Central memory CD8-positive, alpha-beta T cell (primary cell): ENCODE data around the gene SLC24A3.

Source experiments
- ATAC-seq: fragments of 150-1000 bp; cut with Tn5 transposase; replicated peaks from 2 replicates; pipeline ENCODE4 v1.10.0; 2022; ENCODE audit warnings: mild to moderate bottlenecking, moderate FRiP score, moderate number of reproducible peaks; ENCODE audit not compliant: poor library complexity, severe bottlenecking; ENCODE audit errors: extremely low read depth
- DNase-seq, 2 donors: peaks; one replicate each; pipeline ENCODE4 v3.0.0; 2021; ENCODE audit warnings: low spot score in 2 of 2
- H3K27ac Mint-ChIP-seq: one replicate; pipeline ENCODE4 v1.8.0; 2022; ENCODE audit warnings: low read depth, mild to moderate bottlenecking, moderate library complexity, mixed read lengths
- H3K27me3 Mint-ChIP-seq: one replicate; pipeline ENCODE4 v1.8.0; 2022; ENCODE audit warnings: mixed read lengths
- H3K36me3 Mint-ChIP-seq: one replicate; pipeline ENCODE4 v1.8.0; 2022; ENCODE audit warnings: mild to moderate bottlenecking, moderate library complexity, mixed read lengths; ENCODE audit not compliant: insufficient read depth
- H3K4me1 Mint-ChIP-seq: one replicate; pipeline ENCODE4 v1.8.0; 2022; ENCODE audit warnings: mixed read lengths
- H3K4me3 Mint-ChIP-seq: one replicate; pipeline ENCODE4 v1.8.0; 2022; ENCODE audit warnings: mild to moderate bottlenecking, moderate library complexity, mixed read lengths
- H3K9me3 Mint-ChIP-seq: one replicate; pipeline ENCODE4 v1.8.0; 2022; ENCODE audit warnings: mixed read lengths

The SLC24A3 gene

DNA sequence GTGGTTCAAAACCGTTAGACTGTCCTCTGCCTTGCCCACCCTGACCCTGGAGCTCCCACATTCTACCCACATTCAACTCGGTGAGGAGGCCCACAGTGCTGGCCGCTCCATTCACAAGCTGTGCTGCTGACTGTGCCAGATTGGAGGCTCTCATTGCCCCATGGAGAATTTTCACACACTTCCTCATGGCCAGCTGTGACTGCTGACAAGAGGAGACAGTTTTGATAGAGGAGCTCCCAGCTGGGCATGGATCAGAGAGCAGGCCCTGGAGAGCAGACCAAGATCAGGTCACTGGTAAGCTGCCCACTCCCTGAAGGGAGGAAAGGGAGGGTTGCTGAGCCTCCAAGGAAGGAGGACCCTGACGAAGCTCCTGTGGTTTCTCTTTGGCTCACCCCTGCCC, 299.5 kb downstream of the SLC24A3 start:
- H3K27ac Mint-ChIP-seq: no peak overlapping the region
- H3K4me1 Mint-ChIP-seq: no peaks in the 10 kb centered on the region
- no peak for DNase-seq
- H3K27me3 Mint-ChIP-seq: no peaks in the 10 kb centered on the region
- no peaks in the 10 kb centered on the region for H3K36me3 Mint-ChIP-seq
- no peak overlapping the region for H3K4me3 Mint-ChIP-seq
- H3K9me3 Mint-ChIP-seq: peaks cover 11% of the 10 kb centered on the region
- ATAC-seq: no peak

DNA sequence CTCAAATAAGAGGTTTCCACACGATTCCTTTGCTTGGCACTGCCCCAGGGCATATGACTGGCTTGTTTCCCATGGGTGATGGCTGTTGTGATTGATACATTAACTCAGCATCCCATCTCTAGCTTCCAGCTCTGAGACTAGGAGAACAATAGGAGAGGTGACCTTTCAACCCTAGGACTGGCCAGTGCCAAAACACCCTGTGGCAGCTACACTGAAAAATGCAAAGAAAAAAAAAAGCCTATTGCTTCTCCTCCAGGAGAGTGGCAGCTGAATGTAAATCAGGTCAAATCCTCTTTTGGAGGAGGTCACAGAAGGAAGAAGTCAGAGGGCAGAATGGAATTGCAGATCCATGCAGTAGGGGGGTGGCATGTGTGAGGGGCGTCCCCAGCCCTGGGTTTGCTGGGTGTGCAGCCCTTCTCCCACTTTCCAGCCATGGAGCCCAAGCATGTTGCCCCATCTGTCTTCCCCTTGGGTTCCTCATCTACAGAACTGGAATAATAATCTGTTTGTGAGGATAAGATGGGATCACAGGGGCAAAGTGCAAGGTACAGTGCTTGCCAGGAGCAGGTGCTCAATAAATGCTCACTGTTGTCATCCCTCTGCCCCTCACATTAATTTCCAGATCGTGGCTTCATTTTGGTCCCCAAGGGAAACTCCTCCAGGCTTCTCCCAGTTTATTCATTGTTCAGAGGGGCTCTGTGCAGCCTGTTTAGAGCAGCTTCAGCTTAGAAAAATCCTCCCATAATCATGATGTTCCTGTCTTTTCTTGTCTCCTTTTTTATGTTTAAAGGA, 300.6 kb downstream of the SLC24A3 start:
- Mint-ChIP-seq H3K27me3 (no peaks in the 10 kb centered on the region), H3K27ac (no peak overlapping the region), H3K36me3 (no peaks in the 10 kb centered on the region), H3K4me3 (no peak overlapping the region), H3K9me3 (peaks cover 11% of the 10 kb centered on the region), H3K4me1 (no peaks in the 10 kb centered on the region)
- ATAC-seq (no peak), DNase-seq (no peak)

DNA sequence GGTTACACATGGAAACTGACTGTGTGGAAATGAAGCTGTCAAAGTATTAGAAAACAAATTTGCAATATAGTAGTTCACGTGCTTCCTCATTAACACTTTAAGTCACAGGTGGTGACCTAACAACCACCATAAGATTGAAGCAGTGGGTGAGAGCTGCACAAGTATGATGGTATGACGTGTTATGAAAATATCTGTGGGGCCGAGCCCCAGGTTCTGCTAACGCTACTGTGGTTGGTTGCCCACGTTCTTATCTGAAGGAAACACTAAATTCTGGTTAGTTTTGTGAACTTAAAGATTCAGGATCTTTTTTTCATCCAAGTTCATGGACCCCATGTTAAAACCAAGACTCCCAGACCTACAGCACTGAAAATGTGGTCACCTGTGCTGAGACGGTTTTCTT, 302.6 kb downstream of the SLC24A3 start:
- DNase-seq (no peak), ATAC-seq (no peak)
- Mint-ChIP-seq H3K4me1 (no peaks in the 10 kb centered on the region), H3K27ac (no peak overlapping the region), H3K36me3 (no peaks in the 10 kb centered on the region), H3K9me3 (peaks cover 11% of the 10 kb centered on the region), H3K27me3 (no peaks in the 10 kb centered on the region), H3K4me3 (no peak overlapping the region)

DNA sequence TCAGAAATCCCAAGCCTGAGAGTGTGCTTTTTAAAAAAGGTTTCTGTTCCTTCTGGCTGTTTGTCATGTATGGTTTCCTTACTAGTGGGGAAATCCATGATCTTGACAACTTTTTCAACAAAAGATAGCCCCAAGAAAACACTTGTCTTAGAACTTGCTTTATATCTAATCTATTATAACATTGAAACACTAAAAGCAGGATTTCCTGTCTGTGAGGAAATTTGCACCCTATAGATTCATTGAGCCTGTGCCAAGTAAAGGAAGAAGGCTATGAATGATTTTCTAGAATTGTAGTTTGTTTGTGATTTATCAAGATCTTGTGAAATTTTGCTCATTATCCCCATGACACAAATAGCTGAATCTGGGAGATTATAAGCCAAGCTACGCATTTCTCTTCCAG, 307.0 kb downstream of the SLC24A3 start:
- DNase-seq: no peak
- no peak overlapping the region for H3K27ac Mint-ChIP-seq
- no peak for ATAC-seq
- no peak overlapping the region for H3K4me3 Mint-ChIP-seq
- peaks cover 8% of the 10 kb centered on the region for H3K9me3 Mint-ChIP-seq
- no peaks in the 10 kb centered on the region for H3K36me3 Mint-ChIP-seq
- H3K4me1 Mint-ChIP-seq: no peaks in the 10 kb centered on the region
- no peaks in the 10 kb centered on the region for H3K27me3 Mint-ChIP-seq

DNA sequence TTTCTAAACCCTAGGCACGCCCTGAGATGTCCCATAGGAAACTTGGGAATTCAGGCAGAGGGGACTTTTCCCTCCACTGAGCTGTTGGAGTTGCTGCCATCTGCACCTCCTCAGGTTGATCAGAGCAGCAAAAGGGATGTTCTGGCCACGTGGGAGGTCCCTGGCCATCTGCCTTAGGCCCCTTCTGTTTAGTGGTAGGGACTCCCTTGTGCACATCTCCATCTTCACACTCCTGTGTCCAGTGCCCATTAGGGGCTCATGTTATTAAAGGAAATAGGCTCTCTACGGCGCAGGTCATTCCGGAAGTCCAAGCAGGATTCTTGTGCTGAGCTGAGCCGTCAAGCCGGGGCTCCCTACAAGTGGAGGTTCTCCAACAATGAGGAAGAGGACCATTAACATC, 307.8 kb downstream of the SLC24A3 start:
- Mint-ChIP-seq H3K4me3 (no peak overlapping the region), H3K36me3 (no peaks in the 10 kb centered on the region), H3K27ac (no peak overlapping the region), H3K27me3 (peaks cover 6% of the 10 kb centered on the region), H3K9me3 (peaks cover 6% of the 10 kb centered on the region), H3K4me1 (no peaks in the 10 kb centered on the region)
- ATAC-seq: no peak
- DNase-seq: no peak

DNA sequence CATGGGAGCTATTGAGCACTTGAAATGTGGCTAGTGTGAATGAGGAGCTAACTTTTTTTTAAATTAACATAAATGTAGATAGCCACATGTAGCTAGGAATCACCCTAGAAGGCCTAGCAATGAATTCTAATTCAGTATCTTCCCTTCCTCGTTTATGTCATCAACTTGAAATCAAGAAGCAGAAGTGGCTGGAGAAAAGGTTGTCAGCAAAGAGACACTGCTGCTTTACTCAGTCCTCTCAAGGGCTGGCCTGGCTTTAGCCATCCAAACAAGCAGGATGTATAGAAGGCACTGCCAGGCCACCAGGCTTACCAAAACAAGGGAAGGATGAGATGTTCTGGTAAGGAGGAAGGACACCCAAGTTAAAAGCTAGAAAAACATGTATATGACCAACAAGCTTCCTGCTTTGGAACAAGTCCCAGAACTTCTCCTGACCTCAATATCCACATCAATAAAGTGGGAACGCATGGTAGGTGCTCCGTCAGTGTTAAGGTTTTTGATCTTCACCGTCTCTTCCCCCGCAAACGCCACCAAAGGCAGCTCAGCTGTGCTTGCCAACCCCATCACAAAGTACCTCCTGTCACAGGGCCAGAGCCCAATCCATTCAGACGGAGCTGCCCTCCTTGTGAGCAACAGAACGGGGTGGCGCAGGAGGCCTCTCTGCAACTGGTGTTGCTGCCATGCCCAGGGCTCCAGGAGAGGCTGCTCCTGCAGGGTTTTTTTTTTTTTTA, 309.8 kb downstream of the SLC24A3 start:
- peaks cover 9% of the 10 kb centered on the region for H3K27me3 Mint-ChIP-seq
- DNase-seq (no peak), ATAC-seq (no peak)
- no peaks in the 10 kb centered on the region for H3K36me3 Mint-ChIP-seq
- no peak overlapping the region for H3K4me3 Mint-ChIP-seq
- no peaks in the 10 kb centered on the region for H3K4me1 Mint-ChIP-seq
- no peak overlapping the region for H3K27ac Mint-ChIP-seq
- no peaks in the 10 kb centered on the region for H3K9me3 Mint-ChIP-seq

DNA sequence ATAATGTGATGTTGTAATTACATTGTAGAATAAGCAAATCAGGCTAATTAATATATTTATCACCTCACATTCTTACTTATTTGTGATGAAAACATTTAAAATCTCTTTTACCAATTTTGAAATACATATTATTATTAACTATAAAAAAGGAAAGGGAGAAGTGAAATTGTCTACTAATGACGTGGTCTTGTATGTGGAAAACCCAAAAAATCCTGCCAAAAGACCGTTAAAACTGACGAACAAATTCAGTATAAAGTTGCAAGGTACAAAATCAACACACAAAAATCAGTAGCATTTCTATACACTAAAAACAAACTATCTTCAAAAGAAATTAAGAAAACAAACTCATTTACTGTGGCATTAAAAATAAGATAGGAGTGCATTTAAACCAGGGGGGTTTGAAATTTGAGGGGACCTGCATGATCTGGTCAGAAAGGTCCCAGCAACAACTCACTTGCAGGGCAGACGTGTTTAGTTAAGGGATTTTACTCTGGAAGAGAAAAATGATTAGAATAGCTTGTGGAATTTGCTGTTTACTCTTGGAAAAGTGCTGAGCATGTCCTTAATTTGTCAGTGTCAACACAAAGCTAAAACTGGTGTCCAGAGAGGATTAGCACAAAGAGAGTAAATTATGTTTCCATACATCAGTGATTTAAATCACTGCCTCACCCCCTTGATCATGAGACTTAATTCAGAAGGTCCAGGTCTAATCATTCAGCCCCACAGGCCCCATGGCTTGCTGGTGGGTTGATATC, 310.6 kb downstream of the SLC24A3 start:
- peaks cover 9% of the 10 kb centered on the region for H3K27me3 Mint-ChIP-seq
- H3K4me3 Mint-ChIP-seq: no peak overlapping the region
- no peaks in the 10 kb centered on the region for H3K9me3 Mint-ChIP-seq
- H3K36me3 Mint-ChIP-seq: no peaks in the 10 kb centered on the region
- no peak overlapping the region for H3K27ac Mint-ChIP-seq
- ATAC-seq: no peak
- no peak for DNase-seq
- no peaks in the 10 kb centered on the region for H3K4me1 Mint-ChIP-seq

DNA sequence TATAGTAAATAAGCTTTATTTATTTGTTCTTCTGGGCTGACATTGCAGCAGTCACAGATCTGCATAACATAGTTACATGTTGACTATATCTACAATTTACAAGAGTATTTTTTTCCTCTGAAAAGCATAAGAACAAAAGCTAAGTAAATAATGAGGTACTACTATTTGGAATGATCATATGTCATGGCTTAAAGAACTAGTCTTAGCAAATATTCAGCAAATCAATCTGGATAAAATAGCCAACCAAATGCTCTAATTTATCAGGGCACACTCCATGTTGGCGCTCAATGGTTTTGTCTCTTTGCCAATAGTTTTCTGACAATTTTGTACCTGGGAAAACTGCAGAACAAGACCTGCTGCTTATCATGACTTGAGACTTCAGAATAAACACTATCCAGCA, 312.2 kb downstream of the SLC24A3 start:
- H3K9me3 Mint-ChIP-seq: no peaks in the 10 kb centered on the region
- H3K27ac Mint-ChIP-seq: no peak overlapping the region
- ATAC-seq (no peak), DNase-seq (no peak)
- no peaks in the 10 kb centered on the region for H3K4me1 Mint-ChIP-seq
- H3K36me3 Mint-ChIP-seq: no peaks in the 10 kb centered on the region
- H3K27me3 Mint-ChIP-seq: peaks cover 9% of the 10 kb centered on the region
- no peak overlapping the region for H3K4me3 Mint-ChIP-seq

DNA sequence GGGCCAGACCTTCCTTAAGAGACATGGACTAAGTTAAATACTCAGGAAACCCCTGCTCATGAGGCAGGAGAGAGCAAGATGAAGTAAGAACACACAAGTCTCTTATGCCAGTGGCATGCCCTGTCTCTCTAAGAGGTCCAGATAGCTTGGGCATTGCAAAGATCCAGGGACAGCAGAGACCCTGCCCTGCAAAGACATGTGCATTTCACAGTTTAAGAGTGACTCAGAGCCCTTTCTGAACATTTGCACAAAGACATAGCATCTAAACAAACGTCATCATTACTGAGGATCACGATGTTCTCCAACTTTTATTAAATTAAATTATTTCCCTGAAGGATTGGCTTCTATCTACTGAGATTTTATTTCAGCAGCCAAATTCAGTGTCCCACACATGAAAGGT, 315.1 kb downstream of the SLC24A3 start:
- Mint-ChIP-seq H3K4me3 (no peak overlapping the region), H3K9me3 (no peaks in the 10 kb centered on the region), H3K27ac (no peak overlapping the region), H3K36me3 (no peaks in the 10 kb centered on the region), H3K4me1 (no peaks in the 10 kb centered on the region), H3K27me3 (peaks cover 9% of the 10 kb centered on the region)
- DNase-seq: no peak
- no peak for ATAC-seq

DNA sequence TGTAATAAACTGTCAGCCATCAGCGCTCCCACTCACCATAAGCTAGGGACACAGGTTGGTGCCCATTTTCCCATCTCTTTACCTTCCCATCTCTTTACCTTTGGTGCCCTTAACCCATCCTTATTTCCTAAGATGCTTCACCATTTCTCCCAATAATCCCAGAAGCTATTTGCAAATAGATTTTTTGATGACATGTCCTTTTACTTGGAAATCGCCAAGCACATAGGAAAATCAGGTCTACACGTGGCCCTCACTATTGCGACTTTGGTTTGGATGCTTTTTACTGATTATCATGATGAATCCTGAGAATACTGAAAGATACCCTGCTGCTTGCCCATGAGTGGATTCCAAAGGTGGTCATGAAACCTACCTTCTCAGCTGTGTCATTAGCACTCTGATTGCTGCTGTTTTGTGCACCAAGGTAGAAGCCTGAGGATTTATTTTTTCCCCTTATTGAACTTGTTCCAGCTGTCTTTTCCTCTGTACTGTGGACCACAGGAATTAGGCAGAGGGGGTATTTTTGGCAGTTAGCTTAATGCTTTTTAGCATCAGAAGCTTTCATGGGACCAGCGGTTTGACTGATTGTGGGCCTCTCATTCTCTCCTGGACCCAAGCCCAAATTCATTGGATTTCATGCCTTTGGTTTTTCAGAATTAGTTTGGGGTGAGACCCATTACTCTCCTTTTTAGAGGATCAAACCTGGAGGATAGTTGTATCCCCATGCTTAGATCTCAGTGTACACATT, 316.0 kb downstream of the SLC24A3 start:
- H3K9me3 Mint-ChIP-seq: no peaks in the 10 kb centered on the region
- DNase-seq: no peak
- ATAC-seq: no peak
- H3K27me3 Mint-ChIP-seq: peaks cover 9% of the 10 kb centered on the region
- no peaks in the 10 kb centered on the region for H3K36me3 Mint-ChIP-seq
- H3K4me1 Mint-ChIP-seq: no peaks in the 10 kb centered on the region
- no peak overlapping the region for H3K27ac Mint-ChIP-seq
- H3K4me3 Mint-ChIP-seq: no peak overlapping the region

DNA sequence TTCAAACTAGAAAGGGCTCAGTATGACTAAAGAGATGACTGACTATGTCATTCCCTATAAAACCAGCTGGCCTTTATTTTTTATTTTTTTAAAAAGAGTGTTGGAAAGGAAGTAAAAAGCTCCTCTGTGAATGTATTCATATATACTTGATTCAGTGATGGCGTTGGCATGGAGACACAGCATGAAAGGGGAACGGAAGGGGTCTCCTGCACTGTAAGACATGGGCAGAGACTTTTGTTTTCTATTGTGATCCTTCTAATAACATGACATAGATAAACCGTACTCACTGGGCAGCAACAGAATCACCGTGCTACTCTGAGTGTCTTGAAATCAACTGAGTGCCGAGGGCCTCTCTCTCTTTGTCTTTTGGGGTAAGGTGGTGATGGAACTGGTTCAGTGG, 317.6 kb downstream of the SLC24A3 start:
- ATAC-seq (no peak), DNase-seq (no peak)
- Mint-ChIP-seq H3K4me3 (no peak overlapping the region), H3K27ac (no peak overlapping the region), H3K27me3 (peaks cover 6% of the 10 kb centered on the region), H3K4me1 (no peaks in the 10 kb centered on the region), H3K36me3 (no peaks in the 10 kb centered on the region), H3K9me3 (no peaks in the 10 kb centered on the region)

DNA sequence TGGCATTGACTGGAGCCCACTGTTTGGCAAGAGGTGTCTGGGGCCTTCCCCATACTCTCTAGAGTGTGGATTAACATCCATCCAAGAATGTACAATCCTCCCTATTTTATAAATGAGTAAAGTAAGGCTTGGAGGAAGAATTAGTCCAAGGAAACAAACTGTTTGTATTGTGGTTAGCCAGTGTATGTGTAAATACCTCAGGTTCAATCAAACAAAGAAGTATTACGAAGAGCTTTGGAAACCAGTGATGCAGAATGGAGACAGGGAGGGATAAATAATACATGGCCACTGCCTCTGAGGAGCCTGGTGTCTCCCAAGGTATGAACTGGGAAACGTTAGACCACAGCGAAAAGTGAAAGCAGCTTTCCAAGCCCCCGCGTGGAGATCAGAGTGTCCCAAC, 319.0 kb downstream of the SLC24A3 start:
- H3K9me3 Mint-ChIP-seq: no peaks in the 10 kb centered on the region
- no peak for DNase-seq
- no peaks in the 10 kb centered on the region for H3K27me3 Mint-ChIP-seq
- H3K36me3 Mint-ChIP-seq: no peaks in the 10 kb centered on the region
- no peaks in the 10 kb centered on the region for H3K4me1 Mint-ChIP-seq
- H3K27ac Mint-ChIP-seq: no peak overlapping the region
- no peak overlapping the region for H3K4me3 Mint-ChIP-seq
- no peak for ATAC-seq
